GM21786 (cell line): ENCODE results near the gene FGFR1OP2.
"Not testable (repeated sequence)": the region's sequence is repeated elsewhere in the genome, so short reads cannot be mapped to it uniquely, and the experiment has no call there.

Experiments
- ATAC-seq: cut with Tn5 transposase; IDR thresholded peaks from one replicate; pipeline ENCODE4 v1.9.1; 2021; ENCODE audit not compliant: unreplicated experiment

FGFR1OP2 gene

DNA sequence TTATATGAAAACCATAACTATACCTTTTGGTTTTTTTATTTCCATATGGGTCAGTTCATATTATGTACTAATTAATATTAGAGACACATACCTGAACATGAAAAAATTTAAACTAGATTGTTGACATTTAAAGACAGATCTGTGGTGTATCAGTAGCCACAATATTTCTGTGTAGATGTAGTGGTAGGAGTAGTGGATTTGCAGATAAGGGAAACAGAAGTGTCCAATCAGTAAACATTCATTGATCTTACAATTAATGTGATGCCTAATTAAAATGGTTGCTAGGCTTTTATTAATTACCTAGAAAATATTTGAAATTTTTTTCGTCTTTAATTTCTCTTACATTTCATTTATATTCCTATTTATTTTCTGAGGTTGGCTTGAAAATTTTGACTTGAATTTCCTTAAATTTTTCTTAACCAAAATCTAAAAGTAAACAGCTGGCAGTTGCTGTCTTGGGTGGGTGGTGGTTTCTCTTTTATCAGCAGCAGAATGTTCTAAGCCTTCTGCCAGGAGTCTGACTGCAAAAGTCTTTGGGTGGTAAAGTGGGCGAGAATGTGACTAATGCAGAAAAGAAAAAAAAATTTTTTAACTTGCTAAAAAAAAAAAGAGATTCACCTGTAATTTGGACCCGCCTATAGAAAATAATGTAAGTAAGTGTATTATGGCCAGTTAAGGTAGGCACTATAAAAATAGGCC, 2.4 kb downstream of the FGFR1OP2 start:
- ATAC-seq = no peak

DNA sequence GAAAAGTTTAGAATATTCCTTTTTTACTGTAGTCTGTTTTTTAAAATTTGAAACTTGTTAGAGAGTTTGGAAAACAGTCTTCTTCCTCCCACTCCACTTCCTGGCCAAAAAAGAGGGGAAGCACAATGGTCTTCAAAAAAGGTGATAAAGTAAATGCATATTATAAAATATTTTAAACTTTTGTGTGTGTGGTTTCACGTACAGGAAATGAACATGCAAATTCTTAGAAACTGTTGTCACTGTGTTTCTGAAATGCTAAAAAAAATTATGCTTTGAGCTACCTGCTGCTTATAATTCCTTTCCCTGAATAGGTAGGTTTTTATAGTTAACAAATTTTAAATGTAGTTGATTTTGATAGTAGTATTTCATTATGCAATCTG, 2.9 kb downstream of the FGFR1OP2 start:
- ATAC-seq = no peak

GRCh38 chr12:26948309-26948708, 10.0 kb downstream of the FGFR1OP2 start:
- ATAC-seq = no peak

DNA sequence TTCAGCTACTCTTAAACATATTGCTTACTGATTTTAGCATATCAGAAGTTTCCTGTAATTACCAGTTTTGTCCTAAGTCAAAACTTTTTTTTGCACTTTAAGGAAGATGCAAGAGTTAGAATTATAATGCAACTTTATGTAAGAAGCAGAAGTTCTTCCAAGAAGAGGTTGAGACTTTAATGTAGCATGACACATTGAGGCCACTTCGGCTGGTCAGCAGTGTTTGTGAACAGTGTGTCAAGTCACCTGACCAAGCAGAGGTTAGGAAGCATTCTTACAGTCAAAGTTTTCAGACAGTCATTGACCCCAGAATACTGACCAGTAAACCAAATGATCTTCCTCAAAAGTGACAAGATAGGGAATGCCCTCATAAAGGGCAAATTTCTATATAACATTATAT, 15.2 kb downstream of the FGFR1OP2 start:
- ATAC-seq = no peak

DNA sequence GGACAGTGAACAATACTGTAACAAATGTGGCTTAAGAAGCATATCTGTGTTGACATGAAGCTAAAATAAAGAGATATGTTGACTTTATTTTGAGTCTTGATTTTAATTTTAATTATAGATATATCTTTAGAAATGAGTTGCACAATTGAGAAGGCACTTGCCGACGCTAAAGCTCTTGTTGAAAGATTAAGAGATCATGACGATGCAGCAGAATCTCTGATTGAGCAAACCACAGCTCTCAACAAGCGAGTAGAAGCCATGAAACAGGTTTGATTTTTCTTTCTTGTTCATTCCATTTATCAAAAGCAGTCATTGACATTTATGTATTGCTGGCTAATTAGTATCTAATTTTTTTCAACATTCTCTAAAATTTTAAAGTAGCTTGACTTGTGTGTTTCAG, 15.8 kb downstream of the FGFR1OP2 start:
- no peak for ATAC-seq

- not testable (repeated sequence) for ATAC-seq
Measured at GRCh38 chr12:26961391-26961790, 23.1 kb downstream of the FGFR1OP2 start.

- ATAC-seq = no peak
Measured at GRCh38 chr12:26961803-26962202, 23.5 kb downstream of the FGFR1OP2 start.

- ATAC-seq = no peak
Measured at GRCh38 chr12:26963413-26963812, 25.1 kb downstream of the FGFR1OP2 start.

GRCh38 chr12:26966842-26967241, 28.6 kb downstream of the FGFR1OP2 start:
- no peak for ATAC-seq

- ATAC-seq = no peak
Measured at GRCh38 chr12:26970136-26970535, 31.9 kb downstream of the FGFR1OP2 start.

DNA sequence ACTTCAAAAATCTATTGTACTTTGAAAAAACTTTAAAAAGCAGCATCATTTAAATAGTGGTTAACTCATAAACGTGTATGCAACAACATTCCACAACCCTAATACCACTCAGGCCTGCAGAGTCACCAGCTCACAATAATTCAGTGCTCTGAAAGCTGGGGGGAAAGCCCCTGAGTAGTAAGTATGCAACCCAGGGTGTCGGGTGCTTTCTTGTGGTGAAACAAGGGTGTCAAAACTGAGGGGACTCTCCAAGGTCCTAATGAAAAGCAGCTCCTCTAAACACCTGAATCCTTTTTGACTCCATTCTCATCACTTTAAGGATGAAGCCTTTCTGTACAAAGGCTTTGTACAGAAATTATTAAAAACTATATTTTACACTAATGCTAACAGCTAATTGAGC, 33.7 kb downstream of the FGFR1OP2 start:
- peak; percentile 98 for ATAC-seq

GRCh38 chr12:26976687-26977086, 38.4 kb downstream of the FGFR1OP2 start:
- ATAC-seq = no peak

DNA sequence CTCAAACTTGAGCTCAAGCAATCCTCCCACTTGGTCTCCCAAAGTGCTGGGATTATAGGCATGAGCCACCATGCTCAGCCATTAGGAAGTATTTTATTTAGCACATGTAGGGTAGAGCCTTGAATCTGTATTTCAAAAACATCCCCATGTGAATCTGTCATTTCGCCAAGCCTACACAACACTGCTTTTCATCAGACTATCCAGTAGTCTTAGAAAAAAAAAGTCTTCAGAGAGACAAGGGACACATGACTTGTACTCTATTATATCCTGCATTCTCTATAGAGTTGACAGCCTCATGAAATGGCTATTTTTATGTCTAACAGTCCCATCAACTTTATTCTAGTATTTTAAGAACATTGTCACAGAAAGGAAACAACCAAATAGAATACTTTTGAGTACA, 40.5 kb downstream of the FGFR1OP2 start:
- no peak for ATAC-seq

GRCh38 chr12:26979733-26980132, 41.5 kb downstream of the FGFR1OP2 start:
- ATAC-seq = no peak

- ATAC-seq = no peak
Measured at GRCh38 chr12:26982866-26983265, 44.6 kb downstream of the FGFR1OP2 start.

DNA sequence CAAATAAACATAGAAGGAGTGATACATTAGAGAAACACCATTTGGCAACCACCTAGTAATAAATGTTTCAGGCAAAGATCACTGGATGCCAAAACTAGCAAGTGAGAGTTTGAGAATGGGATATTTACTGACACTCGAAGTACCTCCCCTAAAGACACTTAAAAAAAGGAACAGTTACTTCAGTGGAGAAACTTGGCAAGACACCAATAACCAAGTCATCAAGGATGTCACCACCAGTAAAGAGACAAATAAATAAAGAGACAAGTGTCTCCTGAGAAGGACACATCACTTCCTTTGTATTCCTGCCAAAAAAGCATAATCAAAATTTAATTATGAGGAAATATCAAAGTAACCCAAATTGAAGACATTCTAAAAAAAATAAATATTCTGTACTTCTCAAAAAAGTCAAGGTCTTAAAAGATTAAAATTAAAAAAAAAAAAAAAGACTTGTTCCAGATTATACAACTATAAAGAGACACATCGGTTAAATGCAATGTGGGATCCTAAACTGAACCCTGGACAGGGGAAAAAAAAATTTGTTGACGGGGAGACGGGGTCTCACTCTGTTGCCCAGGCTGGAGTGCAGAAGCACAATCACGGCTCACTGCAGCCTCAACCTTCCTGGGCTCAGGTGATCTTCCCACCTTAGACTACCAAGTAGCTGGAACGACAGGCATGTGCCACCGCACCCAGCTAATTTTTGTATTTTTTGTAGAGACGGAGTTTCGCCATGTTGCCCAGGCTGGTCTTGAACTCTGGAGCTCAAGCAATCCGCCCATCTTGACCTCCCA, 49.6 kb downstream of the FGFR1OP2 start:
- ATAC-seq = no peak

GRCh38 chr12:26988703-26989102, 50.4 kb downstream of the FGFR1OP2 start:
- ATAC-seq = no peak

GRCh38 chr12:26989873-26990272, 51.6 kb downstream of the FGFR1OP2 start:
- ATAC-seq = no peak

DNA sequence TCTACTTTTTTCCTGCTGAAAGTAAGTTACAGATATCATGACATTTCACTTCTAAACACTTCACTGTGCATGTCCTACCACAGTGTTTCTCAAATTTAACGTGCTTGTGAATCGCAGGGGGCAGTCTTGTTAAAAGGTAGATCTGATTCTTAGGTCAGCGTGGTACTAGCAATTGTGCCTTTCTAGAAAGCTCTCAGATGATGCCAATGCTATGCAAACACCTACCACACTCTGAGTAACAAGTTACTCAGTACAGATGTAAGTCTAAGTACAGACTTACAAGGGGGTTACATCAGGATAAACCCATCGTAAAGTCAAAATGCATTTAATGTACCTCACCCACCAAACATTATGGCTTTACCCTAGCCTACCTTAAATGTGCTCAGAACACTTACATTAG, 53.6 kb downstream of the FGFR1OP2 start:
- ATAC-seq = no peak

DNA sequence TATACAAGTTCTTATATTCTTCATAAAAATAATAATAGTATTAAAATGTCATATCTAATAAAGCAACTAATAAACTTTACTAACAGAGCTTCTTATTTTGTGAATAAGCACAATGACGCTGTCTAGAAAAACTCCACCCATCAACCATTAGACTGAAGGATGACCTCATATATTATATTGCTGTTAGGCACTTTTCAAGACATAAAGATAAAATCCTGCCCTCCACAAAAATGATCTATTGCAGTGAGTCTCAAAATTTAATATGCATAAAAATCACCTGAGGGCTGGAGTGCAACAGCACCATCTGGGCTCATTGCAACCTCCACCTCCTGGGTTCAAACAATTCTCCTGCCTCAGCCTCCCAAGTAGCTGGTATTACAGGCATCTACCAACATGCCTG, 55.8 kb downstream of the FGFR1OP2 start:
- no peak for ATAC-seq

- no peak for ATAC-seq
Measured at GRCh38 chr12:26995706-26996105, 57.4 kb downstream of the FGFR1OP2 start.

DNA sequence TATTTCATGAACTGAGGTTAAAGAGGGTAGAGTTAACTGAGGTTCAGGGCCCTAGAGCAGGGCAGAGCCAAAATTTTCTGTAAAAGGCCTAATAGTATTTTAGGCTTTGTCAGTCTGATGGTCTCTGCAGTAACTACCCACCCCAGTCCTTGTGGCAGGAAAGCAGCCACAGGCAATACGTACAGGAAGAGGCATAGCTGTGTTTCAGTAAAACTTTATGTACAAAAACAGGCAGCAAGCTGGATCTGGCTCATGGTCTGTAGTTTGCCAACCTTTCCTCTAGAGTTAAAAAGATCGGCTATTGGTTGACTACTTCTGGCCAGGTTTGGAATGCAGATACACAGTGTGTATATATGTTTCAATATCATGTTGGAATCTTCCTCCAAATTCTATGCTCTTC, 58.7 kb downstream of the FGFR1OP2 start:
- ATAC-seq = no peak

DNA sequence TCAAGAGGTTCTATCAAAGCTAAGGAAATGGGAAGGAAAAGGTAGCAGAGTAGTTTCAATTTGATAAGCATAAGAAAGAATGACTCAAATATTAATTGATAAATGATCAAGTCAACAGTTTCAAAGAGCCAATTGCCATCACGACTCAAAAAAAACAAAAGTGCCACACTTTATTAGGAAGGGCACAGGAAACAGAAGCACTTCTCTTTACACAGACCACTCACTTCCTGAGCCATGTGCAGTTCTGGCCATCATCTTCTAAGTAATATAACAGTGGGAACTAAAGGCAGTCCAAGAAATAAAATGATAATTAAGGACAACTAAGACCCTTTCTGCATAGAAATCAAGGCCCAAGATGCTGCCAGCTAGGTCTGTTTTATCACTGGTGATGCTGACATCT, 62.7 kb downstream of the FGFR1OP2 start:
- no peak for ATAC-seq
